Sigmoid colon (tissue), 4 donors: ENCODE measurements around the gene HEXD.

ENCODE experiments used
- POLR2A ChIP-seq, 2 donors: fragments of 450-650 bp; IDR thresholded peaks; one replicate each; pipeline ENCODE4 v1.6.1; 2016; ENCODE audit warnings: antibody characterized with exemption in 2 of 2, mild to moderate bottlenecking in 2 of 2, moderate library complexity in 2 of 2
- POLR2AphosphoS5 ChIP-seq, 4 donors: sonication (generic); formaldehyde crosslinking; IDR thresholded peaks; one replicate each; pipeline ENCODE4 v1.6.1; 2017; ENCODE audit warnings: antibody characterized with exemption in 4 of 4
- TF ChIP-seq, protein P1 (sequence below), 4 experiments: fragments of 450-650 bp in 3 of 4; fragments of 200-600 bp in 1 of 4; IDR thresholded peaks; one replicate each; pipeline ENCODE4 v1.5.1; 2016 to 2019; ENCODE audit warnings: antibody characterized with exemption in 4 of 4, mild to moderate bottlenecking in 3 of 4, moderate library complexity in 2 of 4

DNA sequence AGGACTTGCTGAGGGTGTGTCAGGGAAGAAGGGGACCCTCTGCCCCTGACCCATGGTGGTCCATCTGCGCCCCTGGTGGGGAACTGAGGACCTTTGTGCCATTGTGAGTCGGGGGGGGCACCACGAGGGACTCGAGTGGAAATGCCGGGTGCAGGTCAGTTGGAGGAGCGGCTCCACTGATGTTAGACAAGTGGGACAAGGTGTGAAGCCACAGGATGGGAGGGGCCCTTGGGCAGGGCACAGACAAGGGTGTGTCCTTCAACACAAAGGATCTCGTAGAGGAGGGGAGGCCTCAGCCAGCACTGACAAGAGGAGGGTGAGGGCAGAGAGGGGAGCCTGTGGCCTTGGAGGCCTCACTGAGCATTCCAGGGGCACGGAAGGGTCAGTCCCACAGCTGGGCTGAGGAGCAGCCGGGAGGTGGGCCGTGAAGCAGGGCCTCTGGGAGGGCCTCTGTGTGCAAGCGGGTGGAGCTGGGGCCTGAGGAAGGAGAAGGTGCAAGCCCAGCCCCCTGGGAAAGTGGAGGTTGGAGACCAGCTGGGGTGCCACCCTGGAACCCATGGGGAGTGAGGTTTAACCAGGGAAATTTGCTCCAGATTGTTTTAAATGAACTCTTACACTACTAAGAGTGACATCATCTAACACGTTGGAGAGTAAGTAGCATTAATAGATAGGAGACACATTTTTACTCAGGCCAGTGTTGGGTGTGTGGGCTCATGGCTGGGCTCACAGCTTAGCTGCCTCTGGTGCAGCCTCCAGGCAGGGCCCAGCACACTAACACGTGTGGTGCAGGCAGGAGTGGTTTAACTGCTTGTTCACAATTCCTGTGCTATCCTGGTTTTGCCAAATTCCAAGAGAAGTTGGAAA lies 68.3 kb downstream of the HEXD start:
- TF ChIP-seq, protein P1, sequence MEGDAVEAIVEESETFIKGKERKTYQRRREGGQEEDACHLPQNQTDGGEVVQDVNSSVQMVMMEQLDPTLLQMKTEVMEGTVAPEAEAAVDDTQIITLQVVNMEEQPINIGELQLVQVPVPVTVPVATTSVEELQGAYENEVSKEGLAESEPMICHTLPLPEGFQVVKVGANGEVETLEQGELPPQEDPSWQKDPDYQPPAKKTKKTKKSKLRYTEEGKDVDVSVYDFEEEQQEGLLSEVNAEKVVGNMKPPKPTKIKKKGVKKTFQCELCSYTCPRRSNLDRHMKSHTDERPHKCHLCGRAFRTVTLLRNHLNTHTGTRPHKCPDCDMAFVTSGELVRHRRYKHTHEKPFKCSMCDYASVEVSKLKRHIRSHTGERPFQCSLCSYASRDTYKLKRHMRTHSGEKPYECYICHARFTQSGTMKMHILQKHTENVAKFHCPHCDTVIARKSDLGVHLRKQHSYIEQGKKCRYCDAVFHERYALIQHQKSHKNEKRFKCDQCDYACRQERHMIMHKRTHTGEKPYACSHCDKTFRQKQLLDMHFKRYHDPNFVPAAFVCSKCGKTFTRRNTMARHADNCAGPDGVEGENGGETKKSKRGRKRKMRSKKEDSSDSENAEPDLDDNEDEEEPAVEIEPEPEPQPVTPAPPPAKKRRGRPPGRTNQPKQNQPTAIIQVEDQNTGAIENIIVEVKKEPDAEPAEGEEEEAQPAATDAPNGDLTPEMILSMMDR (IDR thresholded peaks at IDR 0.05), result no peak
- TF ChIP-seq POLR2AphosphoS5 (IDR thresholded peaks at IDR 0.05) (no peak), POLR2A (IDR thresholded peaks at IDR 0.05) (no peak)
